WTC11 (cell line): ENCODE measurements around the gene TTC7B.

Experiments used
- IRF2 ChIP-seq: sonication (generic); formaldehyde crosslinking; IDR thresholded peaks from 2 replicates; pipeline ENCODE4 v1.8.0; 2022; ENCODE audit warnings: low read depth, missing genetic modification reagents, borderline replicate concordance
- NR2C2 ChIP-seq: sonication (generic); formaldehyde crosslinking; IDR thresholded peaks from 2 replicates; pipeline ENCODE4 v1.8.0; 2022; ENCODE audit warnings: mild to moderate bottlenecking, missing genetic modification reagents
- SP1 ChIP-seq: sonication (generic); formaldehyde crosslinking; conservative IDR thresholded peaks from 2 replicates; pipeline ENCODE4 v1.8.1; 2022; ENCODE audit warnings: missing genetic modification reagents
- TEAD4 ChIP-seq: sonication (generic); formaldehyde crosslinking; IDR thresholded peaks from 2 replicates; pipeline ENCODE4 v1.8.0; 2022; ENCODE audit warnings: mild to moderate bottlenecking, missing genetic modification reagents
- TF ChIP-seq, protein P1 (sequence below): fragments of 200-600 bp; IDR thresholded peaks from 2 replicates; pipeline ENCODE4 v1.8.0; 2022; ENCODE audit warnings: antibody characterized with exemption
- TF ChIP-seq, protein P2 (sequence below): fragments of 250-450 bp; sonication (Bioruptor Pico); IDR thresholded peaks from 2 replicates; pipeline ENCODE4 v2.1.2; 2022; ENCODE audit warnings: mild to moderate bottlenecking, moderate library complexity
- TF ChIP-seq, protein P3 (sequence below): sonication (generic); formaldehyde crosslinking; IDR thresholded peaks from 2 replicates; pipeline ENCODE4 v1.8.1; 2023; ENCODE audit warnings: mild to moderate bottlenecking, missing genetic modification reagents, moderate library complexity
- TF ChIP-seq, protein P4 (sequence below): fragments of 250-450 bp; sonication (Bioruptor Pico); IDR thresholded peaks from 2 replicates; pipeline ENCODE4 v1.9.0; 2021; ENCODE audit warnings: mild to moderate bottlenecking, borderline replicate concordance

DNA sequence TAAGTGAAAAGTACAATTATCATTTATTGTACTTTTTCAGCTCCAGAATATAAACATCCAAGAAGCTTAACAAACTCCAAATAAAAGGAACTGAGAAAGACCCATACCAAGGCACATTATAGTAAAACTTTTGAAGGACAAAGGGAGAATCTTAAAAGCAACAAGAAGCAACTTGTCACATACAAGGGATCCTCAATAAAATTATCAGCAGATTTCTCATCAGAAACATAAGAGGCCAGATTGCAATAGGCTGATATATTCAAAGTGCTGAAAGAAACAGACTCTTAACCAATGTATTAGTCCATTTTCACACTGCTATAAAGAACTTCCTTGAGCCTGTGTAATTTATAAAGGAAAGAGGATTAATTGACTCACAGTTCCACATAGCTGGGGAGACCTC lies 48.3 kb downstream of the TTC7B start:
- TF ChIP-seq, protein P1, sequence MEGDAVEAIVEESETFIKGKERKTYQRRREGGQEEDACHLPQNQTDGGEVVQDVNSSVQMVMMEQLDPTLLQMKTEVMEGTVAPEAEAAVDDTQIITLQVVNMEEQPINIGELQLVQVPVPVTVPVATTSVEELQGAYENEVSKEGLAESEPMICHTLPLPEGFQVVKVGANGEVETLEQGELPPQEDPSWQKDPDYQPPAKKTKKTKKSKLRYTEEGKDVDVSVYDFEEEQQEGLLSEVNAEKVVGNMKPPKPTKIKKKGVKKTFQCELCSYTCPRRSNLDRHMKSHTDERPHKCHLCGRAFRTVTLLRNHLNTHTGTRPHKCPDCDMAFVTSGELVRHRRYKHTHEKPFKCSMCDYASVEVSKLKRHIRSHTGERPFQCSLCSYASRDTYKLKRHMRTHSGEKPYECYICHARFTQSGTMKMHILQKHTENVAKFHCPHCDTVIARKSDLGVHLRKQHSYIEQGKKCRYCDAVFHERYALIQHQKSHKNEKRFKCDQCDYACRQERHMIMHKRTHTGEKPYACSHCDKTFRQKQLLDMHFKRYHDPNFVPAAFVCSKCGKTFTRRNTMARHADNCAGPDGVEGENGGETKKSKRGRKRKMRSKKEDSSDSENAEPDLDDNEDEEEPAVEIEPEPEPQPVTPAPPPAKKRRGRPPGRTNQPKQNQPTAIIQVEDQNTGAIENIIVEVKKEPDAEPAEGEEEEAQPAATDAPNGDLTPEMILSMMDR, result no peak
- TF ChIP-seq, protein P2, sequence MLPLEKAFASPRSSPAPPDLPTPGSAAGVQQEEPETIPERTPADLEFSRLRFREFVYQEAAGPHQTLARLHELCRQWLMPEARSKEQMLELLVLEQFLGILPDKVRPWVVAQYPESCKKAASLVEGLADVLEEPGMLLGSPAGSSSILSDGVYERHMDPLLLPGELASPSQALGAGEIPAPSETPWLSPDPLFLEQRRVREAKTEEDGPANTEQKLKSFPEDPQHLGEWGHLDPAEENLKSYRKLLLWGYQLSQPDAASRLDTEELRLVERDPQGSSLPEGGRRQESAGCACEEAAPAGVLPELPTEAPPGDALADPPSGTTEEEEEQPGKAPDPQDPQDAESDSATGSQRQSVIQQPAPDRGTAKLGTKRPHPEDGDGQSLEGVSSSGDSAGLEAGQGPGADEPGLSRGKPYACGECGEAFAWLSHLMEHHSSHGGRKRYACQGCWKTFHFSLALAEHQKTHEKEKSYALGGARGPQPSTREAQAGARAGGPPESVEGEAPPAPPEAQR (CRISPR knock-in tag), result no peak
- TF ChIP-seq, protein P3, sequence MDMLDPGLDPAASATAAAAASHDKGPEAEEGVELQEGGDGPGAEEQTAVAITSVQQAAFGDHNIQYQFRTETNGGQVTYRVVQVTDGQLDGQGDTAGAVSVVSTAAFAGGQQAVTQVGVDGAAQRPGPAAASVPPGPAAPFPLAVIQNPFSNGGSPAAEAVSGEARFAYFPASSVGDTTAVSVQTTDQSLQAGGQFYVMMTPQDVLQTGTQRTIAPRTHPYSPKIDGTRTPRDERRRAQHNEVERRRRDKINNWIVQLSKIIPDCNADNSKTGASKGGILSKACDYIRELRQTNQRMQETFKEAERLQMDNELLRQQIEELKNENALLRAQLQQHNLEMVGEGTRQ (CRISPR knock-in tag), result no peak
- no peak for TF ChIP-seq NR2C2 (CRISPR knock-in tag)
- TF ChIP-seq SP1, result no peak
- TF ChIP-seq, protein P4, sequence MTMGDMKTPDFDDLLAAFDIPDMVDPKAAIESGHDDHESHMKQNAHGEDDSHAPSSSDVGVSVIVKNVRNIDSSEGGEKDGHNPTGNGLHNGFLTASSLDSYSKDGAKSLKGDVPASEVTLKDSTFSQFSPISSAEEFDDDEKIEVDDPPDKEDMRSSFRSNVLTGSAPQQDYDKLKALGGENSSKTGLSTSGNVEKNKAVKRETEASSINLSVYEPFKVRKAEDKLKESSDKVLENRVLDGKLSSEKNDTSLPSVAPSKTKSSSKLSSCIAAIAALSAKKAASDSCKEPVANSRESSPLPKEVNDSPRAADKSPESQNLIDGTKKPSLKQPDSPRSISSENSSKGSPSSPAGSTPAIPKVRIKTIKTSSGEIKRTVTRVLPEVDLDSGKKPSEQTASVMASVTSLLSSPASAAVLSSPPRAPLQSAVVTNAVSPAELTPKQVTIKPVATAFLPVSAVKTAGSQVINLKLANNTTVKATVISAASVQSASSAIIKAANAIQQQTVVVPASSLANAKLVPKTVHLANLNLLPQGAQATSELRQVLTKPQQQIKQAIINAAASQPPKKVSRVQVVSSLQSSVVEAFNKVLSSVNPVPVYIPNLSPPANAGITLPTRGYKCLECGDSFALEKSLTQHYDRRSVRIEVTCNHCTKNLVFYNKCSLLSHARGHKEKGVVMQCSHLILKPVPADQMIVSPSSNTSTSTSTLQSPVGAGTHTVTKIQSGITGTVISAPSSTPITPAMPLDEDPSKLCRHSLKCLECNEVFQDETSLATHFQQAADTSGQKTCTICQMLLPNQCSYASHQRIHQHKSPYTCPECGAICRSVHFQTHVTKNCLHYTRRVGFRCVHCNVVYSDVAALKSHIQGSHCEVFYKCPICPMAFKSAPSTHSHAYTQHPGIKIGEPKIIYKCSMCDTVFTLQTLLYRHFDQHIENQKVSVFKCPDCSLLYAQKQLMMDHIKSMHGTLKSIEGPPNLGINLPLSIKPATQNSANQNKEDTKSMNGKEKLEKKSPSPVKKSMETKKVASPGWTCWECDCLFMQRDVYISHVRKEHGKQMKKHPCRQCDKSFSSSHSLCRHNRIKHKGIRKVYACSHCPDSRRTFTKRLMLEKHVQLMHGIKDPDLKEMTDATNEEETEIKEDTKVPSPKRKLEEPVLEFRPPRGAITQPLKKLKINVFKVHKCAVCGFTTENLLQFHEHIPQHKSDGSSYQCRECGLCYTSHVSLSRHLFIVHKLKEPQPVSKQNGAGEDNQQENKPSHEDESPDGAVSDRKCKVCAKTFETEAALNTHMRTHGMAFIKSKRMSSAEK (CRISPR knock-in tag), result no peak
- TF ChIP-seq IRF2 (CRISPR knock-in tag), result no peak
- TF ChIP-seq TEAD4 (CRISPR knock-in tag), result no peak
